Thoracic aorta (tissue), 2 donors: ENCODE results near the gene CD14. TPM values are rescaled to one million over a fixed set of nuclear protein-coding genes. Genes with fewer than 3 reads are reported as not detected.
"Not testable (repeated sequence)": the region's sequence is repeated elsewhere in the genome, so short reads cannot be mapped to it uniquely, and the experiment has no call there.

Experiments used
- ATAC-seq: fragments of 150-250 bp; one replicate; pipeline ENCODE4 v1.8.0; 2017; ENCODE audit warnings: low read depth; ENCODE audit not compliant: insufficient number of reproducible peaks, low FRiP score
- DNase-seq: peaks from one replicate; pipeline ENCODE4 v3.0.0-alpha.2; 2020; ENCODE audit warnings: low spot score
- H3K27ac ChIP-seq, 2 donors: fragments of 200-600 bp; sonication (generic); 1 replicate in 1 of 2; 2 replicates in 1 of 2; pipeline ENCODE4 v1.5.1; 2016; ENCODE audit warnings: mild to moderate bottlenecking in 2 of 2, moderate library complexity in 2 of 2
- H3K27me3 ChIP-seq: fragments of 200-600 bp; sonication (generic); replicated peaks from 2 replicates; pipeline ENCODE4 v1.6.0; 2016; ENCODE audit warnings: mild to moderate bottlenecking; ENCODE audit not compliant: insufficient read depth
- H3K36me3 ChIP-seq: fragments of 200-600 bp; sonication (generic); one replicate; pipeline ENCODE4 v1.5.1; 2016
- H3K4me1 ChIP-seq, 2 donors: fragments of 200-600 bp; sonication (generic); 1 replicate in 1 of 2; 2 replicates in 1 of 2; pipeline versions ENCODE4 v1.5.1 to v1.6.0; 2016; ENCODE audit warnings: low read depth in 2 of 2, mild to moderate bottlenecking in 1 of 2; ENCODE audit not compliant: control insufficient read depth in 1 of 2
- H3K4me3 ChIP-seq: fragments of 200-600 bp; sonication (generic); 2 replicates; pipeline ENCODE4 v1.5.1; 2016; ENCODE audit warnings: mild to moderate bottlenecking
- H3K9me3 ChIP-seq: fragments of 200-600 bp; sonication (generic); 2 replicates; pipeline ENCODE4 v1.5.1; 2016
- total RNA-seq, 2 donors: library from RNA; depleted of rRNA; stranded (reverse); fragments of >200 nt; gene quantifications; one replicate each; pipeline versions ENCODE4 v1.1.0 to v1.2.3, GENCODE V29; 2016
- TF ChIP-seq, protein P1 (sequence below): fragments of 200-600 bp; sonication (generic); IDR thresholded peaks from one replicate; pipeline ENCODE4 v1.5.1; 2019; ENCODE audit warnings: antibody characterized with exemption

CD14 gene
- total RNA-seq, 2 donors from 2014 or later: 96.6 to 235 TPM

DNA sequence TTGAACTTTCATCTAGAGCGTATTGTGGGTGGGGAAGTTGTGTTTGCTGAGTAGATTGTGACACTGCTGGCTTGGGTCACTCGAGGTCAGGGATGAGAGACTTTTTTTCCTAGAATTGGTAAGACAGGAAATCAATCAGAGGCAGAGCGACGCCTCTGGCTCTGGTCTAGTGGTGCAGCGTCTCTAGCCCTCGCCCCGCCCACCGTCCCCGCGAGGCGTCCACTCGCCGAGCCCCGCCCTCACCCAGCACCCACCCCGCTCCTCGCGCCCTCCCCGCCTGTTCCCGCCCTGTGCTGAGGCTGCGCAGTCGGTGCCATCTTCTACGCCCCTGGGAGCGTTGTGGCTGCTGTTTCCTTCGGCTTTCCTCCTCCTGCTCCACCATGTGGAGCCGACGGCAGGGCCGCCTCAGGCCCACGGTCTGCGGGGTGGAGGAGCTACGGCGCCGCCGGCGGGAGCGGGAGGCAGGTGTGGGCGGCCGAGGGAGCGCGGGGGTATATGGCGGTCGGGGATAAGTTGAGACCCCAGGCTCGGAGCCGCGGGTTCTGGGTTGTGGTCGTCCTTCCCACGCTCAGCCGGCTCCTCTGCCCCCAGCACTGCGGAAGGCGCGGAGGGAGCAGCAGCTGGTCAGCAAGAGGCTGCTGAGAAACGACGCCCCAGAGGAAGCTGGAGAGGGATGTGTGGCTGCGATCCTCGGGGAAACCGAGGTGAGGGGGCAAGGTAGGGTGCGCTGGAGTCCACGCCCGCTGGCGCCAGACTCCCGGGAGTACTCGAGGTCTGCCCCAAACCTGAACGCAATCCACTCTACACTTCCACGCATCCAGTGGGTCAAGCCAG lies 6.4 kb upstream of the CD14 start, which contains the start of gene TMCO6:
Gene TMCO6, plus strand, starts transcription at position 304 of the 834 bp plus-strand sequence. Its CDS starts 77 bp downstream, at position 381.
- peak; percentile 92 for ATAC-seq
- Histone ChIP-seq H3K9me3 (no peaks in the 10 kb centered on the region), H3K36me3 (no peaks in the 10 kb centered on the region), H3K4me3 (peak within 1 kb of the TSS; percentile 88), H3K27me3 (no peaks in the 10 kb centered on the region), H3K27ac (peak within 1 kb of the TSS; percentile 72 to 81), H3K4me1 (peaks cover 0 to 10% of the 10 kb centered on the region in 2 donors)
- DNase-seq: peak; percentile 90
- TF ChIP-seq, protein P1, sequence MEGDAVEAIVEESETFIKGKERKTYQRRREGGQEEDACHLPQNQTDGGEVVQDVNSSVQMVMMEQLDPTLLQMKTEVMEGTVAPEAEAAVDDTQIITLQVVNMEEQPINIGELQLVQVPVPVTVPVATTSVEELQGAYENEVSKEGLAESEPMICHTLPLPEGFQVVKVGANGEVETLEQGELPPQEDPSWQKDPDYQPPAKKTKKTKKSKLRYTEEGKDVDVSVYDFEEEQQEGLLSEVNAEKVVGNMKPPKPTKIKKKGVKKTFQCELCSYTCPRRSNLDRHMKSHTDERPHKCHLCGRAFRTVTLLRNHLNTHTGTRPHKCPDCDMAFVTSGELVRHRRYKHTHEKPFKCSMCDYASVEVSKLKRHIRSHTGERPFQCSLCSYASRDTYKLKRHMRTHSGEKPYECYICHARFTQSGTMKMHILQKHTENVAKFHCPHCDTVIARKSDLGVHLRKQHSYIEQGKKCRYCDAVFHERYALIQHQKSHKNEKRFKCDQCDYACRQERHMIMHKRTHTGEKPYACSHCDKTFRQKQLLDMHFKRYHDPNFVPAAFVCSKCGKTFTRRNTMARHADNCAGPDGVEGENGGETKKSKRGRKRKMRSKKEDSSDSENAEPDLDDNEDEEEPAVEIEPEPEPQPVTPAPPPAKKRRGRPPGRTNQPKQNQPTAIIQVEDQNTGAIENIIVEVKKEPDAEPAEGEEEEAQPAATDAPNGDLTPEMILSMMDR: peak; percentile 61

DNA sequence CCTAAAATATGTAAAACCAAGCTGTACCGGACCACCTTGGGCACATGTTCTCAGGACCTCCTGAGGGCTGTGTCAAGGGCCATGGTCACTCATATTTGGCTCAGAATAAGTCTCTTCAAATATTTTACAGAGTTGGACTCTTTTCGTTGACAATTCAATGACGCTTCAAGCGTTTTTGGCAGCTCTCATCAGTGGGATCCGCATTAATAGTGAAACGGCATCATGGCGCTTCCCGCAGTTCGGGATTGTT lies 5.8 kb upstream of the CD14 start:
- H3K4me1 ChIP-seq, H3K27me3 ChIP-seq, DNase-seq, H3K36me3 ChIP-seq, ATAC-seq, H3K9me3 ChIP-seq: not testable (repeated sequence)
- peak overlapping the region; percentile 72 to 81 for H3K27ac ChIP-seq
- peak overlapping the region; percentile 88 for H3K4me3 ChIP-seq

DNA sequence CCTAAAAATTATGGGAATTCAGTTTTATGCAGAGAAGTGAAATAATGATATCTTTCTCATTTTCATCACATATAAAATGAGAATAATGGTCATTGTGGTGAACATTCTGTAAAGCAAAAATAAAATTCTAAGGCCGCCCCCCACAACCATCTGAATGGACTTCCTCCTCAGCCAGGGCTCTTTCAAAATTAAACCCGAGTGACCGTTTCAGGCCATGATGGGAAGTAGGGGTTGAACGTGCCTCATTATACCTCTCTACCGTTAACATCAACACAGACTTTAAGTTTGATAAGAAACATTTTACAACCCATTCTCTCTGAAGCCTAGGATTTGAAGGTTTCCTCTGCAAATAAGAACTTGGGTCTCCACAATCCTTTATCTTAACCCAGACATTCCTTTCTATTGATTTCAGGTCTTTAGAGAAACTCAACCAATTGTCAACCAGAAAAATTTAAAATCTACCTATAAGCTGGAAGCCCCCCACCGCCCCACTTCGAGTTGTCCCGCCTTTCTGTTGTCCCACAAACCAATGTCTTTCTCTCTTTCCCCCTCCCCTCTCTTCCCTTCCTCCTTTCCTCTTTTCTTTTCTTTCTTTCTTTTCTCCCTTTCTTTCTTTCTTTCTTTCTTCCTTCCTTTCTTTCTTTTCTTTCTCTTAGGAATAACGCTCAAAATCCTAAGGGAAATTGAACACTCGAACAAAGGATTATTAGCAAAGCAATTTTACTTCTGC lies 4.6 kb upstream of the CD14 start:
- H3K36me3 ChIP-seq: no peaks in the 10 kb centered on the region
- no peak overlapping the region for H3K4me3 ChIP-seq
- H3K27me3 ChIP-seq: no peaks in the 10 kb centered on the region
- peaks cover 4 to 18% of the 10 kb centered on the region in 2 donors for H3K4me1 ChIP-seq
- ATAC-seq (no peak), DNase-seq (no peak)
- TF ChIP-seq, protein P1: no peak
- no peak overlapping the region for H3K27ac ChIP-seq
- H3K9me3 ChIP-seq: no peaks in the 10 kb centered on the region

DNA sequence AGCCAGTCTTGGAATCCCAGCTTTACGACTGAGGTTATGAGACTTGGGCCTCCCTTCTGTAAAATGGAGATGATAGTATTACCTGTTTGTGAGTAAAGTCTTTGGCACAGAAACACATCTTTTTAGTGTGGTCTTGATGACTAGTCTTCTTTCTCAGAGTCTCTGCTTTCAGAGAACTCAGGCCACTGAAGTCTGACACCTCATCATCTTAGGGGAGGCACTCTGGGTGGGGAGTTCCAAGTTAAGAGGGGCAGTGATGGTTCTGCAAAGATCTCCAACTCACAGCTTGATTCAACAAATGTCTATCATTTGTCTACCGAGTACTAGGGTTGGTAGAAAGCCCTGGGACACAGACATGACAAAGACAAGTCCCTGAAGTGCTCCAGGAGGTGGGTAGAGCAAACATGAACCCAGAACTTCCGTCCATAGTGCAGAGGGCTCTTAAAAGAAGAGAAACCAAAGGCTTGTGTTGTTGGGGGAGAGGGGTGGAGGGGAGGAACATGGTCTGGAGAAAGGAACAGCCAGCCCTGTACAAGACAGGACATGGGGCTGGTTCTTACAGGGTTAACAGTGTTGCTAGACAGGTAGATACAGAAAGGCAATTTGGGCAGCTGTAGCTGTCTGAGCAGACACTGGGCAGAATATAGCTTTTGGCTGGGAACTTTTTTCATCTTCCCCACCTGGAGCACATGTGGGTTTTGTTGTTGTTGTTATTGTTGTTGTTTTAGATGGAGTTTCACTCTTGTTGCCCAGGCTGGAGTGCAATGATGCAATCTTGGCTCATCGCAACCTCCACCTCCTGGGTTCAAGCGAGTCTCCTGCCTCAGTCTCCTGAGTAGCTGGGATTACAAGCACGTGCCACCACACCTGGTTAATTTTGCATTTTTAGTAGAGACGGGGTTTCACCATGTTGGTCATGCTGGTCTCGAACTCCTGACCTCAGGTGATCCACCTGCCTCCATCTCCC lies 2.6 kb upstream of the CD14 start:
- DNase-seq: no peak
- Histone ChIP-seq H3K27ac (no peak overlapping the region), H3K36me3 (no peaks in the 10 kb centered on the region), H3K27me3 (no peaks in the 10 kb centered on the region), H3K4me1 (peaks cover 4 to 20% of the 10 kb centered on the region in 2 donors), H3K4me3 (no peak overlapping the region), H3K9me3 (no peaks in the 10 kb centered on the region)
- ATAC-seq: no peak
- TF ChIP-seq, protein P1: no peak

DNA sequence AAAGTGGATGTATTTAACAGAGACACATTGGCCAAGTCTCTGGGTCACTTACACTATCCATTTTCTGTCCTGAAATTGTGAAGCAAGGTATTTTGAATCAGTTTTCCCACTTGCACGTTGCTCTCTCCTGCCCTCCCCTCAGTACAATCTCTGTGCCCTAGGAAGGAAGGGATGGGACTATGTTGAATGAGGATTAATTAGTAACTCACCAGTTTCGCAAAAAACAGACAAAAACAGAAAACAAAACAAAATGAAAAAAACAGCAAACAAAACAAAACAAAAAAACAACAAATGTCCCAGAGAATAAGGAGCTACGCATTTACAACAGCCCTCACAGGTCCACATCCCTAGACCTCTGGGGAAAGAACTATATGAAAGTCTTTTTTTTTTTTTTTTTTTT lies 1.1 kb upstream of the CD14 start:
- no peaks in the 10 kb centered on the region for H3K27me3 ChIP-seq
- ATAC-seq (no peak), DNase-seq (no peak)
- H3K27ac ChIP-seq: no peak overlapping the region
- no peak overlapping the region for H3K4me3 ChIP-seq
- H3K9me3 ChIP-seq: no peaks in the 10 kb centered on the region
- peaks cover 4 to 12% of the 10 kb centered on the region in 2 donors for H3K4me1 ChIP-seq
- H3K36me3 ChIP-seq: no peaks in the 10 kb centered on the region
- TF ChIP-seq, protein P1: no peak
